OCI-LY7 (cell line): Measurements from ENCODE around the gene VWA8. TPM values are rescaled to one million over a fixed set of nuclear protein-coding genes. Genes with fewer than 3 reads are reported as not detected.

ENCODE experiments used
- BruUV-seq: library from RNA; stranded (reverse); fragments of 400-500 nt; replicated peaks from 2 replicates; lab custom pipeline; 2021; lab: Mats Ljungman, UMichigan
- CTCF ChIA-PET: fragments of 300-600 bp; sonication (Branson Sonifier 250); formaldehyde crosslinking; loops from one replicate; lab custom pipeline; 2022; ENCODE audit warnings: antibody characterized with exemption; ENCODE audit not compliant: unreplicated experiment; lab: Charles Lee
- POLR2A ChIA-PET: fragments of 300-600 bp; sonication (Branson Sonifier 250); formaldehyde crosslinking; loops from one replicate; lab custom pipeline; 2022; ENCODE audit warnings: antibody characterized with exemption; lab: Charles Lee
- DNase-seq: peaks from one replicate; pipeline ENCODE4 v3.0.0-alpha.2; 2015; ENCODE audit warnings: low spot score
- H2AFZ ChIP-seq: fragments of 200-600 bp; sonication (generic), shearing (Covaris generic); 2 replicates; pipeline ENCODE4 v1.6.1; 2014; ENCODE audit warnings: mild to moderate bottlenecking, antibody characterized with exemption, low read length, moderate library complexity
- H3K27ac ChIP-seq: fragments of 200-600 bp; sonication (generic); 2 replicates; pipeline ENCODE4 v1.5.1; 2014; ENCODE audit warnings: mixed run types, low read depth, mild to moderate bottlenecking, moderate library complexity, low read length, inconsistent platforms; ENCODE audit not compliant: poor library complexity, severe bottlenecking
- H3K36me3 ChIP-seq: fragments of 200-600 bp; sonication (generic); 2 replicates; pipeline ENCODE4 v1.6.1; 2014; ENCODE audit warnings: mild to moderate bottlenecking, antibody characterized with exemption, low read length, moderate library complexity, mixed read lengths; ENCODE audit not compliant: insufficient read depth
- H3K4me1 ChIP-seq: fragments of 200-600 bp; sonication (generic); 2 replicates; pipeline ENCODE4 v1.5.1; 2014; ENCODE audit warnings: mild to moderate bottlenecking, low read length; ENCODE audit not compliant: insufficient read depth, poor library complexity, severe bottlenecking
- H3K4me2 ChIP-seq: fragments of 200-600 bp; sonication (generic); 2 replicates; pipeline ENCODE4 v1.6.1; 2014; ENCODE audit warnings: mild to moderate bottlenecking, low read length
- H3K4me3 ChIP-seq: fragments of 200-600 bp; sonication (generic); 2 replicates; pipeline ENCODE4 v1.5.1; 2014; ENCODE audit warnings: mild to moderate bottlenecking, low read depth, low read length; ENCODE audit not compliant: poor library complexity, severe bottlenecking
- H3K79me2 ChIP-seq: fragments of 200-600 bp; sonication (generic); 2 replicates; pipeline ENCODE4 v1.6.1; 2016; ENCODE audit warnings: low read depth, mild to moderate bottlenecking, low read length, moderate library complexity, mixed read lengths; ENCODE audit not compliant: insufficient read depth
- H3K9me2 ChIP-seq: fragments of 200-600 bp; sonication (generic); 2 replicates; pipeline ENCODE4 v1.6.1; 2016; ENCODE audit warnings: mild to moderate bottlenecking, low read length, mixed read lengths; ENCODE audit not compliant: insufficient read depth
- H3K9me3 ChIP-seq: fragments of 200-600 bp; sonication (generic); 2 replicates; pipeline ENCODE4 v1.6.1; 2014; ENCODE audit warnings: mild to moderate bottlenecking, mixed run types, low read length, mixed read lengths
- H4K20me1 ChIP-seq: fragments of 200-600 bp; sonication (generic); 2 replicates; pipeline ENCODE4 v1.6.1; 2014; ENCODE audit warnings: mild to moderate bottlenecking, antibody characterized with exemption, low read length, moderate library complexity, mixed read lengths; ENCODE audit not compliant: insufficient read depth
- EZH2phosphoT487 ChIP-seq: fragments of 200-600 bp; sonication (generic); IDR thresholded peaks from 2 replicates; pipeline ENCODE4 v1.6.1; 2018; ENCODE audit warnings: low read depth, borderline replicate concordance, mild to moderate bottlenecking, mixed run types, antibody characterized with exemption, low read length, moderate library complexity, mixed read lengths
- intact Hi-C: fragments of 100-400 bp; cut with micrococcal nuclease; formaldehyde crosslinking; loops from one replicate; pipeline ENCODE4 v1.10.0; 2022; ENCODE audit not compliant: unreplicated experiment
- total RNA-seq, 2 experiments: library from RNA; depleted of rRNA in 1 of 2; stranded (reverse); fragments of >200 nt in 1 of 2; shearing (Covaris generic) in 1 of 2; gene quantifications; 2 replicates each; pipeline ENCODE4 v1.2.3, GENCODE V29; 2014 to 2022
- TF ChIP-seq, protein P1 (sequence below): fragments of 200-600 bp; sonication (generic); conservative IDR thresholded peaks from 2 replicates; pipeline ENCODE4 v1.5.1; 2014; ENCODE audit warnings: mild to moderate bottlenecking, antibody characterized with exemption, low read length, moderate library complexity, mixed read lengths

Gene VWA8
- total RNA-seq, 2 experiments from 2014 or later, result 26.4 to 31.5 TPM

DNA sequence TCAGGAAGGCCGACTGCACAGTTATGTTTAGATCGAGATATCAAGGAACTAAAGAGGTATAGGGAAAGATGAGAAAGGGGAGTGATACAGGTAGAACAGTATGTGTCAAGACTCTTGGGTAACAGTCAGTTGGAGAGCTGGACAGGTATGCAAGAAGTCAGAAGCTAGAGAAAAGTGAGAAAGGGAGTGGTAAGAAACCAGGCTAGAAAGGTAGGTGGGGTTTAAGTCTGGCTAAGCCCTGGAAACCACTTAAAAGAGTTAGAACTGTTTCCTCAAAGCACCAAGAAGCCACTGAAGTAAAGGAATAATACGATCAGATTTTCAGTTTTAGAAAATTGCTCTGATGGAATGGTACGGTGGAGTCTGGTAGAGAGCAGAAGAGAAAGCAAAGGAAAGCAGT is 196.4 kb downstream of the VWA8 start:
- no peak overlapping the region for H2AFZ ChIP-seq
- intact Hi-C loops, result no loop called here

DNA sequence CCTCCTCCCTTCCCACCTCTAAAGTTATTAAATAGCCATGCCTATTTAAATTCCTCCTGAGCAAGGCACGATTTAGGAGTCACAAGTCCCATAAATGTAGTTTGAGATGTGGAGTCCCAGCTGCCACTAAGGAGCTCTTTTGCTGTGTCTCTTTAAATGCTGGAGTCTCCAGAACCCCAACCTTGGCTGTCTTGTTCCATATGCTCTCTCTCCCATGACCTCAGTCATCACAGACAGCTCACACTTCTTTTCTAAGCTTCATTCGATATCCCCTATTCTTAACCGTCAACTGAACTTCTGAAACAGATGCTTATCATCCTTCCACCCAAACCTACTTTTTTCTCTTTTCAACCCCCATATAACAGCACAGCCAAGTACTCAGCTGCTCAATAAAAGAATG is 197.1 kb downstream of the VWA8 start:
- H4K20me1 ChIP-seq, result no peaks in the 10 kb centered on the region
- no TSS peak for BruUV-seq
- no peak for TF ChIP-seq EZH2phosphoT487
- TF ChIP-seq, protein P1, sequence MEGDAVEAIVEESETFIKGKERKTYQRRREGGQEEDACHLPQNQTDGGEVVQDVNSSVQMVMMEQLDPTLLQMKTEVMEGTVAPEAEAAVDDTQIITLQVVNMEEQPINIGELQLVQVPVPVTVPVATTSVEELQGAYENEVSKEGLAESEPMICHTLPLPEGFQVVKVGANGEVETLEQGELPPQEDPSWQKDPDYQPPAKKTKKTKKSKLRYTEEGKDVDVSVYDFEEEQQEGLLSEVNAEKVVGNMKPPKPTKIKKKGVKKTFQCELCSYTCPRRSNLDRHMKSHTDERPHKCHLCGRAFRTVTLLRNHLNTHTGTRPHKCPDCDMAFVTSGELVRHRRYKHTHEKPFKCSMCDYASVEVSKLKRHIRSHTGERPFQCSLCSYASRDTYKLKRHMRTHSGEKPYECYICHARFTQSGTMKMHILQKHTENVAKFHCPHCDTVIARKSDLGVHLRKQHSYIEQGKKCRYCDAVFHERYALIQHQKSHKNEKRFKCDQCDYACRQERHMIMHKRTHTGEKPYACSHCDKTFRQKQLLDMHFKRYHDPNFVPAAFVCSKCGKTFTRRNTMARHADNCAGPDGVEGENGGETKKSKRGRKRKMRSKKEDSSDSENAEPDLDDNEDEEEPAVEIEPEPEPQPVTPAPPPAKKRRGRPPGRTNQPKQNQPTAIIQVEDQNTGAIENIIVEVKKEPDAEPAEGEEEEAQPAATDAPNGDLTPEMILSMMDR, result no peak
- H3K4me1 ChIP-seq, result no peaks in the 10 kb centered on the region
- no peaks in the 10 kb centered on the region for H3K9me2 ChIP-seq
- H3K79me2 ChIP-seq, result no peaks in the 10 kb centered on the region
- no peaks in the 10 kb centered on the region for H3K9me3 ChIP-seq
- ChIA-PET CTCF (no interaction called here), POLR2A (interaction anchor here (1.2 kb wide), 1 partner anchor 13 kb away, joined by 3 read pairs; no protein-coding TSS in a partner anchor)
- intact Hi-C loops, result no loop called here
- no peak overlapping the region for H3K4me2 ChIP-seq
- no peak overlapping the region for H3K4me3 ChIP-seq
- H3K36me3 ChIP-seq, result peaks cover 9% of the 10 kb centered on the region
- no peak overlapping the region for H2AFZ ChIP-seq
- no peak for DNase-seq
- no peak overlapping the region for H3K27ac ChIP-seq

More for the DNA sequence above, 196.4 kb downstream of the VWA8 start:
- Histone ChIP-seq H3K79me2 (no peaks in the 10 kb centered on the region), H3K4me2 (no peak overlapping the region), H3K9me3 (no peaks in the 10 kb centered on the region), H3K4me1 (no peaks in the 10 kb centered on the region), H3K27ac (no peak overlapping the region), H3K9me2 (no peaks in the 10 kb centered on the region), H4K20me1 (no peaks in the 10 kb centered on the region), H3K36me3 (peaks cover 7% of the 10 kb centered on the region), H3K4me3 (no peak overlapping the region)
- POLR2A ChIA-PET, result interaction anchor here (0.6 to 1.2 kb wide), 4 partner anchors 14 to 496 kb away, joined by 3 to 4 read pairs (median 3); no protein-coding TSS in a partner anchor
- DNase-seq, result no peak
- TF ChIP-seq, protein P1, result no peak
- TF ChIP-seq EZH2phosphoT487, result no peak
- CTCF ChIA-PET, result no interaction called here
- BruUV-seq, result no TSS peak

DNA sequence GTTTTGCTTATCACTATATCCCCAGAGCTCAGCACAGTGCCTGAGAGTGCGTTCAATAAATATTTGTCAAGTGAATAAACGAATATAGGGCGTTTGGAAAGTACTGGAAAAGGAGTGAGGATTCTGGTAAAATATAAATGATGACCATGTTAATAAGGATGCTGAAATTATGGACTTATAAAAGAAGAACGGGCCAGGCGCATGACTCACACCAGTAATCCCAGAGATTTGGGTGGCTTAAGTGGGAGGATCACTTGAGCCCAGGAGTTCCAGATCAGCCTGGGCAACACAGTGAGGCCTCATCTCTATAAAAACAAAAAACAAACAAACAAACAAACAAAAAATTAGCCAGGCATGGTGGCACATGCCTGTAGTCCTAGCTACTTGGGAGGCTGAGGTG is 198.1 kb downstream of the VWA8 start:
- no TSS peak for BruUV-seq
- H3K4me3 ChIP-seq, result no peak overlapping the region
- no peaks in the 10 kb centered on the region for H3K9me2 ChIP-seq
- ChIA-PET CTCF (no interaction called here), POLR2A (interaction anchor here (1.0 kb wide), 1 partner anchor 10 kb away, joined by 3 read pairs; no protein-coding TSS in a partner anchor)
- H3K36me3 ChIP-seq, result peaks cover 12% of the 10 kb centered on the region
- H3K79me2 ChIP-seq, result no peaks in the 10 kb centered on the region
- no peak overlapping the region for H3K4me2 ChIP-seq
- no peaks in the 10 kb centered on the region for H3K9me3 ChIP-seq
- H3K27ac ChIP-seq, result no peak overlapping the region
- no peaks in the 10 kb centered on the region for H4K20me1 ChIP-seq
- intact Hi-C loops, result no loop called here
- DNase-seq, result no peak
- no peak overlapping the region for H2AFZ ChIP-seq
- no peak for TF ChIP-seq EZH2phosphoT487
- TF ChIP-seq, protein P1, result no peak
- no peaks in the 10 kb centered on the region for H3K4me1 ChIP-seq
